Suprapubic skin (tissue), 4 donors: ENCODE results near the gene C1GALT1. TPM values are rescaled to one million over a fixed set of nuclear protein-coding genes. Genes with fewer than 3 reads are reported as not detected.

Experiments
- DNase-seq, 2 donors: peaks; one replicate each; pipeline ENCODE4 v3.0.0-alpha.2; 2019; ENCODE audit warnings: low spot score in 2 of 2
- H3K27ac ChIP-seq: fragments of 200-600 bp; sonication (generic); one replicate; pipeline ENCODE4 v1.5.1; 2019
- H3K27me3 ChIP-seq: fragments of 200-600 bp; sonication (generic); one replicate; pipeline ENCODE4 v1.5.1; 2019
- H3K36me3 ChIP-seq: fragments of 200-600 bp; sonication (generic); one replicate; pipeline ENCODE4 v1.5.1; 2019
- H3K4me1 ChIP-seq: fragments of 200-600 bp; sonication (generic); one replicate; pipeline ENCODE4 v1.5.1; 2019
- H3K4me3 ChIP-seq: fragments of 200-600 bp; sonication (generic); one replicate; pipeline ENCODE4 v1.5.1; 2019; ENCODE audit warnings: mild to moderate bottlenecking
- H3K9me3 ChIP-seq: fragments of 200-600 bp; sonication (generic); one replicate; pipeline ENCODE4 v1.5.1; 2019
- EP300 ChIP-seq: sonication (generic); formaldehyde crosslinking; IDR thresholded peaks from one replicate; pipeline ENCODE4 v1.6.1; 2017; ENCODE audit warnings: antibody characterized with exemption
- POLR2A ChIP-seq, 2 donors: fragments of 450-650 bp; IDR thresholded peaks; one replicate each; pipeline ENCODE4 v1.6.1; 2017; ENCODE audit warnings: antibody characterized with exemption in 2 of 2, mild to moderate bottlenecking in 2 of 2, moderate library complexity in 2 of 2
- POLR2AphosphoS5 ChIP-seq, 3 donors: sonication (generic); formaldehyde crosslinking; IDR thresholded peaks; one replicate each; pipeline ENCODE4 v1.6.1; 2017; ENCODE audit warnings: antibody characterized with exemption in 3 of 3
- WGBS: methylation state at CpG from one replicate; pipeline ENCODE4 v1.1.5; 2018; 5-methylcytosine and 5-hydroxymethylcytosine counted together
- total RNA-seq, 4 donors: library from RNA; depleted of rRNA; stranded (reverse); fragments of >200 nt; gene quantifications; one replicate each; pipeline ENCODE4 v1.1.0, GENCODE V29; 2016
- TF ChIP-seq, protein P1 (sequence below), 2 donors: fragments of 200-600 bp in 1 of 2; fragments of 450-650 bp in 1 of 2; sonication (generic) in 1 of 2; IDR thresholded peaks; one replicate each; pipeline ENCODE4 v1.5.1; 2016 to 2019; ENCODE audit warnings: antibody characterized with exemption in 2 of 2, mild to moderate bottlenecking in 1 of 2, moderate library complexity in 1 of 2

Gene C1GALT1
- total RNA-seq, 4 donors from 2014 or later: 13.3 to 65.0 (median 30.3) TPM

DNA sequence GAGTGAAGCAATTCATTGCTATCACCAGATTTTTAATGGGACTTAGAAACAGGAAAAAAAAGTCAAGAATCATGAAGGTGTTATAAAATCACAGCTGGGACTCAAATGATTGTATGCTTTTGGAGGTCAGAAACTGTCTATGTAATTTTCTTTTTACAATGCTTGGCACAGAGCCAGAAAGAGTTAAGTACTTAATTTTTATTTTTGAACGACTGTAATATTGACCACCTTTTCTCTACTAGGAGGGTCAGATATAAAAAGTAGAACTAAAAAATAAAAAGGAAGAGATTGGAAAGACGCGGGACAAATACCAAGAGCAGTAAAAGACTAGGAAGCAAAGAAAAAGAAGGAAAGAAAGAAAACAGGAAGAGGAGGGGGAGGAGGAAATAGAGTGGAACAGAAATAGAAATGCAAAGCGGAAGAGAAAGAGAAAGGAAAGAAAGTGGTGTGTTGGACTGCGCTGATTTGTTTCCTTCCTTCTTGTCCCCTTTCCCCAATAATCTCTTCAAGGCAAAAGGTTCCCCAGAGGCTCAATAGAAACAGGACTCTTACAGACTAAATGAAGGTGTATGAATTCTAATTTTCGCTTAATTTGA is 23.2 kb upstream of the C1GALT1 start:
- 66% methylated on average over 6 of the region's 6 CpGs for WGBS
- H3K36me3 ChIP-seq: no peaks in the 10 kb centered on the region
- H3K4me1 ChIP-seq: no peaks in the 10 kb centered on the region
- no peaks in the 10 kb centered on the region for H3K9me3 ChIP-seq
- H3K4me3 ChIP-seq: no peak overlapping the region
- no peak for DNase-seq
- no peak overlapping the region for H3K27ac ChIP-seq
- no peaks in the 10 kb centered on the region for H3K27me3 ChIP-seq
- TF ChIP-seq POLR2A (IDR thresholded peaks at IDR 0.05): no peak
- TF ChIP-seq EP300: no peak
- TF ChIP-seq POLR2AphosphoS5 (IDR thresholded peaks at IDR 0.05): no peak
- TF ChIP-seq, protein P1, sequence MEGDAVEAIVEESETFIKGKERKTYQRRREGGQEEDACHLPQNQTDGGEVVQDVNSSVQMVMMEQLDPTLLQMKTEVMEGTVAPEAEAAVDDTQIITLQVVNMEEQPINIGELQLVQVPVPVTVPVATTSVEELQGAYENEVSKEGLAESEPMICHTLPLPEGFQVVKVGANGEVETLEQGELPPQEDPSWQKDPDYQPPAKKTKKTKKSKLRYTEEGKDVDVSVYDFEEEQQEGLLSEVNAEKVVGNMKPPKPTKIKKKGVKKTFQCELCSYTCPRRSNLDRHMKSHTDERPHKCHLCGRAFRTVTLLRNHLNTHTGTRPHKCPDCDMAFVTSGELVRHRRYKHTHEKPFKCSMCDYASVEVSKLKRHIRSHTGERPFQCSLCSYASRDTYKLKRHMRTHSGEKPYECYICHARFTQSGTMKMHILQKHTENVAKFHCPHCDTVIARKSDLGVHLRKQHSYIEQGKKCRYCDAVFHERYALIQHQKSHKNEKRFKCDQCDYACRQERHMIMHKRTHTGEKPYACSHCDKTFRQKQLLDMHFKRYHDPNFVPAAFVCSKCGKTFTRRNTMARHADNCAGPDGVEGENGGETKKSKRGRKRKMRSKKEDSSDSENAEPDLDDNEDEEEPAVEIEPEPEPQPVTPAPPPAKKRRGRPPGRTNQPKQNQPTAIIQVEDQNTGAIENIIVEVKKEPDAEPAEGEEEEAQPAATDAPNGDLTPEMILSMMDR (IDR thresholded peaks at IDR 0.05): no peak

GRCh38 chr7:7164591-7164990 is 17.8 kb upstream of the C1GALT1 start:
- 97% methylated on average over 2 of the region's 2 CpGs for WGBS
- no peak for DNase-seq

DNA sequence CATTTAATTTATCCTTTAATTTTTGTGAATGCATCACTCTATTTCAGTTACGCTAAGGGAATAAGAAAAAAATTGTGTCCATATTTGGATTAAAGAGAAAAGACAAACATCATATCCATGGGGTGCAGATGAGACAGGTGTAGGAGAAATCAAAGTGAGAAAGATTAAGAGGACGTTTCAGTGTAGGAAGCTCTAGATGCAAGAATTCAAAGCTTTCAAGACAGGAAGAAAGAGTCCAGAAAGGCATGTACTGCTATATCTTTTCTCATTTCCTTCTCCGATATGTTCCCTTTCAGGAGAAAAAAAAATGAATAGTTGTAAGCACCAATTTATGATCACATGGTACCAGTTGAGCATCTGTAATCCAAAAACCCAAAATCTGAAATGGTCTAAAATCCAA is 17.0 kb upstream of the C1GALT1 start:
- Histone ChIP-seq H3K36me3 (no peaks in the 10 kb centered on the region), H3K27me3 (no peaks in the 10 kb centered on the region), H3K4me3 (no peak overlapping the region), H3K4me1 (no peaks in the 10 kb centered on the region), H3K9me3 (no peaks in the 10 kb centered on the region), H3K27ac (no peak overlapping the region)
- TF ChIP-seq POLR2AphosphoS5 (IDR thresholded peaks at IDR 0.05): no peak
- TF ChIP-seq EP300: no peak
- TF ChIP-seq, protein P1 (IDR thresholded peaks at IDR 0.05): no peak
- no peak for TF ChIP-seq POLR2A (IDR thresholded peaks at IDR 0.05)
- DNase-seq: no peak
- WGBS: 77% methylated on average over 3 of the region's 3 CpGs

More at GRCh38 chr7:7164591-7164990, 17.8 kb upstream of the C1GALT1 start:
- no peak overlapping the region for H3K4me3 ChIP-seq
- no peaks in the 10 kb centered on the region for H3K9me3 ChIP-seq
- H3K27ac ChIP-seq: no peak overlapping the region
- H3K36me3 ChIP-seq: no peaks in the 10 kb centered on the region
- H3K27me3 ChIP-seq: no peaks in the 10 kb centered on the region
- H3K4me1 ChIP-seq: no peaks in the 10 kb centered on the region
- TF ChIP-seq POLR2A (IDR thresholded peaks at IDR 0.05) (no peak), POLR2AphosphoS5 (IDR thresholded peaks at IDR 0.05) (no peak), EP300 (no peak)
- TF ChIP-seq, protein P1 (IDR thresholded peaks at IDR 0.05): no peak

GRCh38 chr7:7166318-7166717 is 16.0 kb upstream of the C1GALT1 start:
- no peaks in the 10 kb centered on the region for H3K9me3 ChIP-seq
- no peak for TF ChIP-seq POLR2A (IDR thresholded peaks at IDR 0.05)
- TF ChIP-seq POLR2AphosphoS5 (IDR thresholded peaks at IDR 0.05): no peak
- TF ChIP-seq, protein P1 (IDR thresholded peaks at IDR 0.05): no peak
- no peak for TF ChIP-seq EP300
- no peak for DNase-seq
- H3K4me1 ChIP-seq: no peaks in the 10 kb centered on the region
- H3K36me3 ChIP-seq: no peaks in the 10 kb centered on the region
- WGBS: 89% methylated on average over 3 of the region's 3 CpGs
- H3K4me3 ChIP-seq: no peak overlapping the region
- no peak overlapping the region for H3K27ac ChIP-seq
- no peaks in the 10 kb centered on the region for H3K27me3 ChIP-seq

DNA sequence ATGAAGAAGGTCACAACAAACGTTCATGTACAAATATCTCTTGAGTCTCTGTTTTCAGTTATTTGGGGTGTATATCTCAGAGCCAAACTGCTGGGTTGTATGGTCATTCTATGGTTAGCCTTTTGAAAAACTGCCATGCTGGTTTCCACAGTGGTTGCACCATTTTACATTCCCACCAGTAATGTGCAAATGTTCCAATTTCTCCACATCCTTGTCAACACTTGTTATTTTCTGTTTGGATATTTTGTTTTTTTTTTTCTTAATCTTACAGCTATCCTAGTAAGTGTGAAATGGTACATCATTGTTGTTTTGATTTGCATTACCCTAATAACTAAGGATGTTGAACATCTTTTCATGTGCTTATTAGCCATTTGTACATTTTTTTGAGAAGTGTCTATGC is 13.0 kb upstream of the C1GALT1 start:
- no peak for TF ChIP-seq POLR2A (IDR thresholded peaks at IDR 0.05)
- TF ChIP-seq EP300: no peak
- TF ChIP-seq, protein P1 (IDR thresholded peaks at IDR 0.05): no peak
- no peak for TF ChIP-seq POLR2AphosphoS5 (IDR thresholded peaks at IDR 0.05)
- WGBS: 89% methylated on average over 1 of the region's 1 CpG
- H3K4me1 ChIP-seq: no peaks in the 10 kb centered on the region
- H3K36me3 ChIP-seq: no peaks in the 10 kb centered on the region
- no peak overlapping the region for H3K27ac ChIP-seq
- no peak overlapping the region for H3K4me3 ChIP-seq
- H3K27me3 ChIP-seq: no peaks in the 10 kb centered on the region
- DNase-seq: no peak
- no peaks in the 10 kb centered on the region for H3K9me3 ChIP-seq
